ENCODE results near the gene YPEL1.

- TF ChIP-seq CTCF (IDR thresholded peaks at IDR 0.05): no peak
- TF ChIP-seq POLR2A (IDR thresholded peaks at IDR 0.05): no peak
- no peak for TF ChIP-seq POLR2AphosphoS5 (IDR thresholded peaks at IDR 0.05)
Measured at GRCh38 chr22:21699643-21700042, 36.0 kb downstream of the YPEL1 start.

Data from suprapubic skin (tissue), 4 donors.